SIG-M5 treated with dmso at 0.1 percent for 504 hours (cell line): Measurements from ENCODE around the gene NR6A1.
A peak's percentile ranks its signal among the peaks of the same experiment; 100 is the strongest.

Experiments
- DNase-seq: peaks from one replicate; lab custom pipeline; 2025; ENCODE audit not compliant: unreplicated experiment; lab: John Stamatoyannopoulos, UW

NR6A1 gene

DNA sequence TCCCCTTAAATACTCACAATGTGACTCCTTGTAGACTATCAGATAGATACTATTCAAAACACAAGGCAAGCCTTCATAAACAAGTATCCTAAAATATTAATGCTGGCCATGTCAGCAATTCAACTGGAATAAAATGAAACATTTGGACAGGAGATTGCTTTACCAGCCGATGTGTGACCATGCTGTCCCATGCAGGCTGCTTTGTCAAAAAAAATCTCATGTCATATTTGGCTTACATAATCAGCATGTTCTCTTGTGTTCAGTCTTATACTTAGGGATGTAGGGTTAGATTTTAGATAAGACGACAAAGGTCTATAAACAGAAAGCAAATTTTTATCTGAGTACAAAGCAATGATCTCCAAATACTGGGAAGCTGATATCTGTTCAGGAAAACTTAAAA is 108.5 kb downstream of the NR6A1 start:
- no peak for DNase-seq

DNA sequence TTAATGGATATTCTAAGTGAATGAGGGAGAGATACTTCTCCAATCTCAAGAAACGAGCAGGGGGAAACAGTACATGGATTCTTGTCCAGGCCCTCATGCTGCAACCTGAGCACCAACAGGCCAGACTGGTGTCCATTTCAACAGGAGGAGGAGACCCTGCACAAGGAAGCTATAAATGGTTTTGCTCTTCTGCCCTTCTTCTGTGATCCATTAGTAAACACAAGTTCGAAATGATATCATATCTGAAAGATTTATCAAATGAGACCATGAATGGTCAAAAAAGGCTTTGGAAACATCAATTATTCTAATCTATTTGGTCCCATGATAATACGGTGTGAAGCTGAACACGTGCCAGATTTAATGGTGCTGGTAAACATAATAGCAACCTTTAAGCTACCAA is 109.8 kb downstream of the NR6A1 start:
- DNase-seq, result no peak

DNA sequence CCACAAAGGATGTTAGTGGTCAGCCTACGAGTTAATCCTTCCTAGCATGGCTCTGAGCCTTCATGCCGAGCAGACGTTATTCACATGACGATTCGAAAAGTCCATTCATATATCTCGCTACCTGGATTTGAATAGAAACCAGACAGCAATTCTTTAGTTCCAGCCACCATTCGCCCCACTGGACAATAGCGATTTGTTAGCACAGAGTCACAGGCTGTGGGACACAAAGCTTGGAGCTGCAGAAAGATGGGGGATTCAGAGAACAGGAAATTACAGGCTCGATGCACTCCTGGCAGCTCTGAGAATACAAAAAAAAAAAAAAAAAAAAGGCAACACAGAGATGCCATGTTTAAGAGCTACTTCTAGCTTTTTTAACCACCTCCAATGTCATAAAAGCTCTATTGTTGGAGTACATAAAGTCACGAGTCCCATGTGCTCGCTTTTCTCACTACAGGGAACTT is 110.7 kb downstream of the NR6A1 start:
- DNase-seq, result peak; percentile 66

DNA sequence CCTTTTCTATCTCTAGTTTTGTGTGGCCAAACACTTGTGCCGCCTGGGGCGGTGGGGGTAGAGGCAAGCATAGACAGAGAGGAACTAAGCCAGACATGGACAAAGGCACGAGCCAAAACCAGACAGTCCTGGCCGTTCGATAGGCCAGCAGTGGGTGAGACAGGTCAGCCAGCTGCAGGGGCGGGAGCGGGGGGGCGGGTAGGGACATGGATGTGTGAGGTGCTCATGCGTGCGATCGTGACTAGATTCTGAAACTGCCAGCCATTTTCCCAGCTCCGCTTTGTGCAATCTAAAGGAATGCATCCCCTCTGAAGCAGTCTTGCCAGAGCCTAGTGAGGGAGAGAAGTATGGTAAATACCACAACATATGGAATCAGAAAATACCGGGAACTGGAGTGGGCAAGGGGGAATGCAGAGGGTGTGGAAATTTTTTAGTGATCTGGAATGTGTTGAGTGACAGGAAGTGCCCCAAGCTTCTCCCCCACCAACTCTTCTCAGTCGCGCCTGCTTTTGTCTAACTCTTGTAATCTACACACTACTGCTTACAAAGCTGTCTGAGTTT is 111.9 kb downstream of the NR6A1 start:
- DNase-seq, result peak; percentile 87

DNA sequence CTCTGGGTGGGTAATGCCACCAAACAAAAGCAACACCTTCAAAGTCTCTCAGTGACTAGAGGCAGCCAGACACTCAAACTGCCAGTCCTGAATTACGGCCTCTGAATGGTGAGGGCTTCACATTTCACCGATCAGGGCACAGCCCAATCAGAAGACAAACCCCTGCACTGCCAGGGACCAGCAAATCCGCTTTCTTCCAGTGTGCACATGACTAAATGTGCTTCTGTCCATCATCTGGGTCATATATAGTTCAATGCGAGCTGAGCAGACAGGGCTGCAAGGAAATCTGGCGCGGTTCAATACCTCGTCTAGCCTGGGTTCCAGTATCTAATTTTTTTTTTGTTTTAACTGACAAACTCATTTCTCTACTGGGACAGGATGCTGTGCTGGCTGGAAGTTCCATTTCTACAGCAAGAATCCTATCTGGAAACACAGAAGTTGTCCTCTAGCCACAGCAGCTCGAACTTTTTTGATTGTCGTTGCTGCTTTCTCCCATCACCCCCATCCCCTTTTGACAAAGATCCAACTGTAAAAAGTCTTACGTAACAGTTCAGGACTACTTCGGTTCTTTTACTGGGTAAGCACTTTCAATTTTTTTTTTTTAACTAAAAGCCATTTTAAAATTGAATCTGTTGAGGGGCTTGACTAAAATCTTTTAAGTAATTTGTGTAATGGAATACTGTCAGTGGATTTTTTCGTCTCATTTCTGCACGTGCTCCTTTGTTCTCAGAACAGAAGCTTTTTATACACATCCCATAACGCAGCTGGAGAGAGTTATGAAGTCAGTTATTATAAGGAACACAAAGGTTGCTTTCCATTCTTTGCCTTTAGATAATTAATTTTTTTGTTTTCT is 112.7 kb downstream of the NR6A1 start:
- peak; percentile 94 for DNase-seq

DNA sequence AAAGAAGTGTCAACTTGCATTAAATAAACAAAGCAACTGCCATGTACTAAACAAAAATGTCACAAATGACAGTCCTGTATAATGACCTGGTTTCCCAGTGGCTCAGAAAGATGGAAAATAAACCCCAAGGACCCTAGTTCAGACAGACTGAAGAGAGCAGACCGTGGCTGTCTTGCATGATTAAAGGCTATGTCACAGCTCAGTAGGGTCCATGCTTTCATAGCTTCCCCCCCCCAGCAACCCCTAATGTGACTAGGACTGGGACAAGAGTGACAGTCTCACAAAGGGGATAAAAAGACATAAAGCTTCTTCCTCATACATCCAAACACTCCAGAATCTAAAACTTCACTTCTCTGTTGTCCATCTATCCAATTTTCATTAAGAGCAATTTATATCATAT is 113.6 kb downstream of the NR6A1 start:
- no peak for DNase-seq

- DNase-seq, result peak; percentile 69
Observed at GRCh38 chr9:124654431-124654830, 116.7 kb downstream of the NR6A1 start.

DNA sequence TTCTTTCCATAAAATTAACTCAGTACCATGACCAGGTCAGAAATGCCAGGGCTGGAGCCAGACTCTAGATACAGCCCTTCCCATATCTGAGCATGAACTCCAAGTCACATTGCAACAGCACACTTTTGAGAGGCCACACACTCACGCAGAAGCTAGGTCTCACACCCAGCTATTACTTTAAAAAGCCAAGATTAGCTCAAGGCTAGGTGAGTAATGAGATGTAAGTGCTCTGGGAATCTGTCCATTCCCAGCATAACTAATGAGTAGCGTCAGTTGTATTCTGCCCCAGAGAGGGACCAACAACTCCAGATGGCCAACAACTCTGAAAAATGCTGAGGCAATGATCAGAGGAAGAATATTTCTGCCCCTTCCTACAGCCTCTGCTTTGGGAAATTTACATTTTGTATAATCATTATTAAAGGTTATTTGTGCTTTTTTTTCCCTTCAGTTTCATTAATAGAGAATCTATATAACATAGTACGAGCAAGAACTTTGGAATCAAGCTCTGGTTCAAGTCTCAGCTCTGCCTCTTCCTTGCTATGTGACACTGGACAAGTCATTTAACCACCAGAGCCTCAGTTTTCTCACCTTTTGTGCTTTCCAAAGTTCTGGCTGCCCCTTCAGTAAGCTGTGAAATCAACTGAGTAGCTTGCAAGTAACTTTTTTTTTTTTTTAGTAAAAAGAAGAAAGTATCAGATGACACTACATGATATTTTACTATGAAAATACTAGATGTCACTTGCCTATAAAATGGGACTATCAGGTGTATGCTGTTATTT is 118.3 kb downstream of the NR6A1 start:
- no peak for DNase-seq

- DNase-seq, result no peak
Observed at GRCh38 chr9:124652203-124652602, 118.9 kb downstream of the NR6A1 start.

DNA sequence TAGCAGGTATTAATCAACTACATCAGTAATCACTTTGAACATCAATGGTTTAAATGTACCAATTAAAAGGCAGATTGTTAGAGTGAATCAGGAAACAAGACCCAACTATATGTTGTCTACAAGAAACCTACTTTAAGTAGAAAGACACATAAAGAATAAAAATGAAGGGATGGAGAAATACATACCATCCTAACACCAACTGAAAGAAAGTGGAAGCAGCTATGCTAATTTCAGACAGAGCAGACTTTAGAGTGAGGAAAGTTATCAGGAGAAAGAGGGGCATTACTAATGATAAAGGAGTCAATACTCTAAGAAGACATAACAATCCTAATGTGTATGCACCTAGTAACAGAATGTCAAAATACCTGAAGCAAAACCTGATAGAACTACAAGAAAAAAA is 125.8 kb downstream of the NR6A1 start:
- no peak for DNase-seq

GRCh38 chr9:124639637-124640036 is 131.5 kb downstream of the NR6A1 start:
- DNase-seq, result no peak

- no peak for DNase-seq
Observed at GRCh38 chr9:124635285-124635684, 135.8 kb downstream of the NR6A1 start.

DNA sequence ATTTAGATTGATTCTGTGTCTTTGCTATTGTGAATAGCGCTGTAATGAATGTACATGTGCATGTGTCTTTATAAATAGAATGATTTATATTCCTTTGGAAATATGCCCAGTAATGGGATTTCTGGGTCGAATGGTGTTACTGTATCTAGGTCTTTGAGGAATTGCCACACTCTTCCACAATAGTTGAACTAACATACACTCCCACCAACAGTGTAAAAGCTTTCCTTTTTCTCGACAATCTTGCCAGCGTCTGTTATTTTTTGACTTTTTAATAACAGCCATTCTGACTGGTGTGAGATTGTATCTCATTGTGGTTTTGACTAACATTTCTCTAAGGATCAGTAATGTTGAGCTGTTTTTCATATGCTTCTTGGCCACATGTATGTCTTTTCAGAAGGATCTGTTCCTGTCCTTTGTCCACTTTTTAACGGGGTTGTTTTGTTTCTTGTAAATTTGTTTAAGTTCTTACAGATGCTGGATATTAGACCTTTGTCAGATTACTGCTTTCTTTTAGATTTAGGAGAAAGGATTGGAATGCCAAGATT is 139.0 kb downstream of the NR6A1 start:
- no peak for DNase-seq

GRCh38 chr9:124631326-124631725 is 139.8 kb downstream of the NR6A1 start:
- no peak for DNase-seq

DNA sequence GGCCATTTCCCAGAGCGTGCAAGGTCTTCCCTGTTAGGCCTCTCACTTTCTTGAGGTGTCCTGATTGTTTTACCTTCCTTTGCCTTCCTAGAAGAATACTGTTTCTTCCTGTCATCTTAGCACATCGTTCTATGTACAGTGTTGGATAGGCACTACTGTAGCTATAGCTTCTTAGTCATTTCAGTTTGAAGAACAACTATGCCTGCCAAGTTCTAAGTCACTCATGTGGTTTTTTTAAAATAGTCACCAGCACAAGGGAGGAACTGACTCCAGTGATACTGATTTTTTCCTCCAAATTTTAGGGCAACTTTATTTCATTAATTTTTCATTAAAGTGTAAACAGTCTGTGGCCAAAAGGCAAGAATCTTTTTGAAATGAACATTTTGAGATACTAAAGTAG is 141.5 kb downstream of the NR6A1 start:
- DNase-seq, result no peak

- no peak for DNase-seq
Observed at GRCh38 chr9:124628741-124629140, 142.4 kb downstream of the NR6A1 start.

- no peak for DNase-seq
Observed at GRCh38 chr9:124626276-124626675, 144.8 kb downstream of the NR6A1 start.

DNA sequence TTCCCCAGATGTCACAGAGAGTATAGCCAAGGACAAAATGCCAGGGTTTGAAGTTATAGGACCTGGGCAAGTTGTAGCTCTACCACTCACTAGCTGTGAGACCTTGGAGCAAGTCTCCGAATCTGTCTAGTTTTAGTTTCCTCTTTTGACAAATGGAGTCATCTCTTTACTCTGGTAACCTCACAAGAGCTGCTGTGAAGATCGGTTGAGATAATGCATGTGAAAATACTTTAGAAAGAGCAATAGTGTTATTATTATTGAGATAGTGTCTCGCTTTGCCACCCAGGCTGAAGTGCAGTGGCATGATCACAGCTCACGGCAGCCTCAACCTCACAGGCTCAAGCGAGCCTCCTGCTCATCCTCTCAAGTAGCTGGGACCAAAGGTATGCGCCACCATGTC is 146.0 kb downstream of the NR6A1 start:
- no peak for DNase-seq

- no peak for DNase-seq
Observed at GRCh38 chr9:124624735-124624992, 146.4 kb downstream of the NR6A1 start.

- DNase-seq, result no peak
Observed at GRCh38 chr9:124623966-124624734, 147.0 kb downstream of the NR6A1 start.

DNA sequence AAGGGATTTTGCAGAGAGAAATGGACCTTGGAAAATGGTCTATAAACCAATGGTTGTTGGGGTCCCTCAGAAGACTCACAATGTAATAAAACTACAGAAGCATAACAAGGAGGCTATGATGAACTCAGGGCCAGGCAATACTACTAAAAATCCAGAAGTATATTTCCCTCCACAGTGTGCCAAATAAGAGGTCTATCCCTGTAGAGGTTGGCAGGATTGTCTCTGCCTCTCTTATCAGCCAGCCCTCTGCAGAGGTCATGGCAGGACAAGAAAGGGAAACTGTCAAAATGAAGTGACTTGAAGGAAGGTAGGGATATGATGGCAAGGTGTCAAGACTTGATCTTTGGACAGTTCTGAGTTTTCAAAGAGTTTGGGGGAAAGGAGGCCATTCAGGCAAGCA is 148.2 kb downstream of the NR6A1 start:
- DNase-seq, result no peak
